Neural progenitor cell (in vitro differentiated cells): ENCODE results near the gene SAMD4A.

Experiments
- CTCF ChIP-seq: fragments of 200-600 bp; sonication (generic); IDR thresholded peaks from 2 replicates; pipeline ENCODE4 v1.5.1; 2017; ENCODE audit warnings: antibody characterized with exemption, mild to moderate bottlenecking
- EZH2phosphoT487 ChIP-seq: fragments of 200-600 bp; sonication (generic); IDR thresholded peaks from 2 replicates; pipeline ENCODE4 v1.6.1; 2017; ENCODE audit warnings: antibody characterized with exemption

GRCh38 chr14:54653712-54654469 is 87.0 kb downstream of the SAMD4A start:
- TF ChIP-seq CTCF (no peak), EZH2phosphoT487 (no peak)
